ENCODE data around the gene RAPGEF6. TPM values are rescaled to one million over a fixed set of nuclear protein-coding genes. Genes with fewer than 3 reads are reported as not detected.

RAPGEF6 gene
- total RNA-seq, 2 donors from 2014 or later = 36.5 to 37.3 TPM

DNA sequence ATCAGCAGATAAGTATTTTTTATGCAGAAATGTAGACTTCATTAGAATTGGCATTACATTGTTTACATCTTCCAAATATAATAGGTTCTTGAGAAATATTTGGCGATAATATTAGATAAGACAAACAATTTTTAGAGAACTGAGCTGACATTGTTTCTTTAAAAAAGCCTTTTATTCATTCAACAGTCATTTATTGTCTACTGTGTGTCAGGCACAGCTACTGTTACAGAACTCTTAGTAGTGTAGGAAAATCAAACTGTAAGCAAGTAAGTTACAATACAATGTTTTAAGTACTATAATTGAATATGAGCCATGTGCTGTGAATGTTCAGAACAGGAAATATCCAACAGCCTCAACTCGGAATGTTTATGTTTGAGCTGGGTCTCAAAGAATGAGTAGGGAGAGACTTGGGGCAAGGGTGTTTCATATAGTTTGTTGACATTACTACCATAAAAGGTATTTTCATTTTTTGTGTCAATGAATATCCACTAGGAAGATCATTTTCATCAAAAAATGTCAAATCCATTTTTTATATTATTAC, 257.2 kb downstream of the RAPGEF6 start:
- Mint-ChIP-seq H3K9me3 (peaks cover 2 to 3% of the 10 kb centered on the region in 2 donors), H3K27me3 (ENCODE audit: low read depth) (no peaks in the 10 kb centered on the region), H3K4me3 (peak overlapping the region; percentile 23 to 57), H3K36me3 (ENCODE audit: insufficient read depth in 2 of 2) (peaks cover 11 to 15% of the 10 kb centered on the region in 2 donors), H3K27ac (peak overlapping the region; percentile 96), H3K4me1 (ENCODE audit: low read depth) (peaks cover 91% of the 10 kb centered on the region)
- no peak for DNase-seq
- no peak for ATAC-seq (replicated peaks in 1 of 2)

DNA sequence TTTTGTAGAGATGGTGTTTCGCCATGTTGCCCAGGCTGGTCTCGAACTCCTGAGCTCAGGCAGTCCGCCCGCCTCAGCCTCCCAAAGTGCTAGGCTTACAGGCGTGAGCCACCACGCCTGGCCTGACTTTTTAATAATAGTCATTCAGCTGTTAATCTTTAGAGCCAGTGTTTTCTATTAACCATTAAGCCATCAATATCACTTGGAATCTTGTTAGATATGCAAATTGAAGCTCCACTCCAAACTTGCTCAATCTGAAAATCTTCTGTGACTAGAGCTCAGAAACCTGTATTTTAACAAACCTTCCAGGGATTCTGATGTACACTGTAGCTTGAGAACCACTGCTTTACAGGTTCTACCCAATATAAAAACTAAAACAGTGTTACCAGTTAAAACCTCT, 257.7 kb downstream of the RAPGEF6 start:
- DNase-seq = no peak
- peak overlapping the region in 1 of 2 donors; percentile 57 for H3K4me3 Mint-ChIP-seq
- peak overlapping the region; percentile 96 for H3K27ac Mint-ChIP-seq
- no peak for ATAC-seq (replicated peaks in 1 of 2)
- peaks cover 2 to 3% of the 10 kb centered on the region in 2 donors for H3K9me3 Mint-ChIP-seq
- H3K27me3 Mint-ChIP-seq (ENCODE audit: low read depth) = no peaks in the 10 kb centered on the region
- peaks cover 91% of the 10 kb centered on the region for H3K4me1 Mint-ChIP-seq (ENCODE audit: low read depth)
- H3K36me3 Mint-ChIP-seq (ENCODE audit: insufficient read depth in 2 of 2) = peaks cover 11 to 15% of the 10 kb centered on the region in 2 donors

DNA sequence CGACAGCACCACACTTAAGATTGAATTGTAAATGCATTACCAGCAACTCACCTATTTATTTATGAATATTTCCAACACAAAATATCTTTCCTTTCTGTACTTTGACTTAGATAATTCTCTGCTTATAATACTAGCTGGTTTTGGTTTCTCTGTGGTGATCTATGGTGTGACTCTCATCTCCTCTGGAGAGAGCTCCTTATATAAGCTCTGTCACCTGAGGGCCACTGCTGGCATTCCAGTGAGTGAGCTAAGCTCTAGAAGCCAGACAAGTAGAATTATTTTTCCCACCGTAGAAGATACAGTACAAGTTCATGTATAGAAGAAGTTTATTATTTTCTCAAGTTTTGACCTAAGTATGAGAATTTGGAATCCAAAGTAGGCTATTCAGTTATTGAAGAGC, 259.7 kb downstream of the RAPGEF6 start:
- no peak for DNase-seq
- no peaks in the 10 kb centered on the region for H3K27me3 Mint-ChIP-seq (ENCODE audit: low read depth)
- peak overlapping the region; percentile 89 for H3K27ac Mint-ChIP-seq
- no peak for ATAC-seq (replicated peaks in 1 of 2)
- H3K4me1 Mint-ChIP-seq (ENCODE audit: low read depth) = peaks cover 91% of the 10 kb centered on the region
- H3K36me3 Mint-ChIP-seq (ENCODE audit: insufficient read depth in 2 of 2) = peaks cover 0 to 6% of the 10 kb centered on the region in 2 donors
- H3K9me3 Mint-ChIP-seq = no peaks in the 10 kb centered on the region
- peak overlapping the region; percentile 10 to 69 for H3K4me3 Mint-ChIP-seq

Other genes starting within 250 kb of the RAPGEF6 start
- 10 to 100 TPM; 23.0 to 23.8 TPM for gene FNIP1, start 161.8 kb upstream of the RAPGEF6 start, total RNA-seq

Data from activated T-cell treated with anti-CD3 and anti-CD28 coated beads, Interleukin-2, amount 50 U/mL, for 72 hours (primary cell).